ENCODE measurements around the gene ORM1. TPM values are rescaled to one million over a fixed set of nuclear protein-coding genes. Genes with fewer than 3 reads are reported as not detected.

ORM1 gene
- total RNA-seq, 1 donor from 2014 or later, result not detected

- TF ChIP-seq CTCF (IDR thresholded peaks at IDR 0.05; ENCODE audit: insufficient read depth, low read length, poor library complexity, severe bottlenecking), result no peak
- peaks cover 5% of the 10 kb centered on the region for H3K36me3 ChIP-seq (ENCODE audit: control insufficient read depth, insufficient read depth, low read length)
These were observed 21.3 kb downstream of the ORM1 start for GRCh38 chr9:114344188-114344566.

GRCh38 chr9:114344692-114345091 is 21.8 kb downstream of the ORM1 start:
- no peaks in the 10 kb centered on the region for H3K27me3 ChIP-seq (ENCODE audit: control insufficient read depth, insufficient read depth, low read length)
- H3K36me3 ChIP-seq (ENCODE audit: control insufficient read depth, insufficient read depth, low read length), result peaks cover 5% of the 10 kb centered on the region
- TF ChIP-seq CTCF (IDR thresholded peaks at IDR 0.05; ENCODE audit: insufficient read depth, low read length, poor library complexity, severe bottlenecking), result no peak
- no peak for DNase-seq (ENCODE audit: low read depth)
- H3K4me3 ChIP-seq (ENCODE audit: low read depth, low read length), result no peak overlapping the region

More at GRCh38 chr9:114344188-114344566, 21.3 kb downstream of the ORM1 start:
- H3K27me3 ChIP-seq (ENCODE audit: control insufficient read depth, insufficient read depth, low read length), result no peaks in the 10 kb centered on the region
- DNase-seq (ENCODE audit: low read depth), result no peak
- no peak overlapping the region for H3K4me3 ChIP-seq (ENCODE audit: low read depth, low read length)

- no peak overlapping the region for H3K4me3 ChIP-seq (ENCODE audit: low read depth, low read length)
- no peak for DNase-seq (ENCODE audit: low read depth)
- H3K36me3 ChIP-seq (ENCODE audit: control insufficient read depth, insufficient read depth, low read length), result peaks cover 8% of the 10 kb centered on the region
- H3K27me3 ChIP-seq (ENCODE audit: control insufficient read depth, insufficient read depth, low read length), result no peaks in the 10 kb centered on the region
- TF ChIP-seq CTCF (IDR thresholded peaks at IDR 0.05; ENCODE audit: insufficient read depth, low read length, poor library complexity, severe bottlenecking), result no peak
These were observed 22.7 kb downstream of the ORM1 start for GRCh38 chr9:114345493-114346065.

GRCh38 chr9:114346146-114346545 is 23.2 kb downstream of the ORM1 start:
- H3K36me3 ChIP-seq (ENCODE audit: control insufficient read depth, insufficient read depth, low read length), result peaks cover 8% of the 10 kb centered on the region
- DNase-seq (ENCODE audit: low read depth), result no peak
- H3K27me3 ChIP-seq (ENCODE audit: control insufficient read depth, insufficient read depth, low read length), result no peaks in the 10 kb centered on the region
- no peak for TF ChIP-seq CTCF (IDR thresholded peaks at IDR 0.05; ENCODE audit: insufficient read depth, low read length, poor library complexity, severe bottlenecking)
- H3K4me3 ChIP-seq (ENCODE audit: low read depth, low read length), result no peak overlapping the region

- no peak for DNase-seq (ENCODE audit: low read depth)
- Histone ChIP-seq H3K4me3 (ENCODE audit: low read depth, low read length) (no peak overlapping the region), H3K36me3 (ENCODE audit: control insufficient read depth, insufficient read depth, low read length) (peaks cover 9% of the 10 kb centered on the region), H3K27me3 (ENCODE audit: control insufficient read depth, insufficient read depth, low read length) (no peaks in the 10 kb centered on the region)
- no peak for TF ChIP-seq CTCF (IDR thresholded peaks at IDR 0.05; ENCODE audit: insufficient read depth, low read length, poor library complexity, severe bottlenecking)
These were observed 24.8 kb downstream of the ORM1 start for GRCh38 chr9:114347675-114348074.

GRCh38 chr9:114348261-114348905 is 25.5 kb downstream of the ORM1 start:
- H3K4me3 ChIP-seq (ENCODE audit: low read depth, low read length), result no peak overlapping the region
- H3K36me3 ChIP-seq (ENCODE audit: control insufficient read depth, insufficient read depth, low read length), result peaks cover 7% of the 10 kb centered on the region
- TF ChIP-seq CTCF (IDR thresholded peaks at IDR 0.05; ENCODE audit: insufficient read depth, low read length, poor library complexity, severe bottlenecking), result no peak
- H3K27me3 ChIP-seq (ENCODE audit: control insufficient read depth, insufficient read depth, low read length), result no peaks in the 10 kb centered on the region
- no peak for DNase-seq (ENCODE audit: low read depth)
